ENCODE measurements around the gene WDR3.

WDR3 gene

GRCh38 chr1:118012515-118013124, 83.1 kb downstream of the WDR3 start:
- no peak for TF ChIP-seq CTCF (IDR thresholded peaks at IDR 0.05; ENCODE audit: low read depth, low read length, missing control alignments)
- DNase-seq (ENCODE audit: low read depth) = no peak
- in situ Hi-C loops (cut with HindIII; ENCODE audit: low sequenced_read_pairs) = no loop called here
- H3K4me3 ChIP-seq (ENCODE audit: low read depth, low read length) = no peak overlapping the region

GRCh38 chr1:118013336-118013735, 83.8 kb downstream of the WDR3 start:
- no peak overlapping the region for H3K4me3 ChIP-seq (ENCODE audit: low read depth, low read length)
- TF ChIP-seq CTCF (IDR thresholded peaks at IDR 0.05; ENCODE audit: low read depth, low read length, missing control alignments) = no peak
- DNase-seq (ENCODE audit: low read depth) = no peak
- in situ Hi-C loops (cut with HindIII; ENCODE audit: low sequenced_read_pairs) = no loop called here

GRCh38 chr1:118013938-118014337, 84.4 kb downstream of the WDR3 start:
- TF ChIP-seq CTCF (IDR thresholded peaks at IDR 0.05; ENCODE audit: low read depth, low read length, missing control alignments) = no peak
- no peak overlapping the region for H3K4me3 ChIP-seq (ENCODE audit: low read depth, low read length)
- in situ Hi-C loops (cut with HindIII; ENCODE audit: low sequenced_read_pairs) = no loop called here
- DNase-seq (ENCODE audit: low read depth) = no peak

Data from astrocyte of the cerebellum (primary cell).